Breast epithelium (tissue), 3 donors: ENCODE results near the gene APEH.

ENCODE experiments used
- POLR2A ChIP-seq: fragments of 450-650 bp; IDR thresholded peaks from one replicate; pipeline ENCODE4 v1.6.1; 2016; ENCODE audit warnings: antibody characterized with exemption, mild to moderate bottlenecking, moderate library complexity
- TF ChIP-seq, protein P1 (sequence below), 3 donors: fragments of 450-650 bp; IDR thresholded peaks; one replicate each; pipeline ENCODE4 v1.5.1; 2016 to 2017; ENCODE audit warnings: antibody characterized with exemption in 3 of 3, mild to moderate bottlenecking in 3 of 3, moderate library complexity in 3 of 3

DNA sequence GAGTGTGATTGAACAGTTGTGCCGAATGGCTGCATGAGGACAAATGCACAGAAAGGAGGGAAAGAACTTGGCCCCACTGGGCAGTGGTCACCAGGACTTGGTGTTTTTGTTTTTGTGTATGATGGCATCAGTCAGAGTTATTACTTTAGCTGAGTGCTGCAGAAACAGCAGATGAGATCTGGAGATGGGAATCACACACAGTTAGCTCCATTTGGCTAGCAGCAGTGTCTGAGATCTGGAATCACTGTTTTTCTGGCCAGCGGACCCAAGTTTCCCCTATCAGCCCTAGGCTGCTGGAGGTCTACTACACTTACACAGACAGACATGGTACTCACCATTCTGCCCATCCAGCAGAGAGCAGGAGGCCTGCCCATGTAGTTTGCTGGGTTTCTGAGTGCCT lies 45.9 kb upstream of the APEH start:
- TF ChIP-seq, protein P1, sequence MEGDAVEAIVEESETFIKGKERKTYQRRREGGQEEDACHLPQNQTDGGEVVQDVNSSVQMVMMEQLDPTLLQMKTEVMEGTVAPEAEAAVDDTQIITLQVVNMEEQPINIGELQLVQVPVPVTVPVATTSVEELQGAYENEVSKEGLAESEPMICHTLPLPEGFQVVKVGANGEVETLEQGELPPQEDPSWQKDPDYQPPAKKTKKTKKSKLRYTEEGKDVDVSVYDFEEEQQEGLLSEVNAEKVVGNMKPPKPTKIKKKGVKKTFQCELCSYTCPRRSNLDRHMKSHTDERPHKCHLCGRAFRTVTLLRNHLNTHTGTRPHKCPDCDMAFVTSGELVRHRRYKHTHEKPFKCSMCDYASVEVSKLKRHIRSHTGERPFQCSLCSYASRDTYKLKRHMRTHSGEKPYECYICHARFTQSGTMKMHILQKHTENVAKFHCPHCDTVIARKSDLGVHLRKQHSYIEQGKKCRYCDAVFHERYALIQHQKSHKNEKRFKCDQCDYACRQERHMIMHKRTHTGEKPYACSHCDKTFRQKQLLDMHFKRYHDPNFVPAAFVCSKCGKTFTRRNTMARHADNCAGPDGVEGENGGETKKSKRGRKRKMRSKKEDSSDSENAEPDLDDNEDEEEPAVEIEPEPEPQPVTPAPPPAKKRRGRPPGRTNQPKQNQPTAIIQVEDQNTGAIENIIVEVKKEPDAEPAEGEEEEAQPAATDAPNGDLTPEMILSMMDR (IDR thresholded peaks at IDR 0.05), result no peak
- TF ChIP-seq POLR2A, result no peak
